HFFc6 (cell line): ENCODE data around the gene SNX25. TPM values are rescaled to one million over a fixed set of nuclear protein-coding genes. Genes with fewer than 3 reads are reported as not detected.
A peak's percentile ranks its signal among the peaks of the same experiment; 100 is the strongest.

Source experiments
- DNase-seq: peaks from one replicate; pipeline ENCODE4 v3.0.0-alpha.2; 2018
- H3K27ac Mint-ChIP-seq: 2 replicates; pipeline ENCODE4 v1.8.0; 2020; ENCODE audit warnings: mild to moderate bottlenecking, mixed read lengths
- H3K27me3 Mint-ChIP-seq: 2 replicates; pipeline ENCODE4 v1.8.0; 2021; ENCODE audit warnings: mild to moderate bottlenecking, moderate library complexity, mixed read lengths; ENCODE audit not compliant: insufficient read depth
- H3K36me3 Mint-ChIP-seq: 2 replicates; pipeline ENCODE4 v1.8.0; 2021; ENCODE audit warnings: low read depth, mixed read lengths
- H3K4me1 Mint-ChIP-seq: 2 replicates; pipeline ENCODE4 v1.8.0; 2020; ENCODE audit warnings: low read depth, mixed read lengths
- H3K4me3 Mint-ChIP-seq: 2 replicates; pipeline ENCODE4 v1.8.0; 2020; ENCODE audit warnings: mild to moderate bottlenecking, moderate library complexity, mixed read lengths
- H3K9me3 Mint-ChIP-seq: 2 replicates; pipeline ENCODE4 v1.8.0; 2020; ENCODE audit warnings: mild to moderate bottlenecking, mixed read lengths
- total RNA-seq, 6 experiments: library from RNA; stranded (reverse); fragmentation: NEBNext Ultra II Directional; extraction: Animal tissue kit (Norgen Biotek cat#: 25700); gene quantifications; 2 replicates in 1 of 6; 3 replicates in 5 of 6; pipeline ENCODE4 v1.2.3, GENCODE V29; 2021
- TF ChIP-seq, protein P1 (sequence below): fragments of 200-600 bp; sonication (generic); IDR thresholded peaks from 2 replicates; pipeline ENCODE4 v1.5.0; 2021; ENCODE audit warnings: antibody characterized with exemption, mild to moderate bottlenecking

Gene SNX25
- total RNA-seq, 6 experiments from 2014 or later: 19.4 to 40.2 (median 24.8) TPM

GRCh38 chr4:185227713-185228278, 18.4 kb downstream of the SNX25 start:
- Mint-ChIP-seq H3K27me3 (no peaks in the 10 kb centered on the region), H3K4me3 (no peak overlapping the region), H3K27ac (no peak overlapping the region), H3K36me3 (no peaks in the 10 kb centered on the region), H3K9me3 (no peaks in the 10 kb centered on the region), H3K4me1 (peaks cover 29% of the 10 kb centered on the region)
- DNase-seq: no peak
- TF ChIP-seq, protein P1, sequence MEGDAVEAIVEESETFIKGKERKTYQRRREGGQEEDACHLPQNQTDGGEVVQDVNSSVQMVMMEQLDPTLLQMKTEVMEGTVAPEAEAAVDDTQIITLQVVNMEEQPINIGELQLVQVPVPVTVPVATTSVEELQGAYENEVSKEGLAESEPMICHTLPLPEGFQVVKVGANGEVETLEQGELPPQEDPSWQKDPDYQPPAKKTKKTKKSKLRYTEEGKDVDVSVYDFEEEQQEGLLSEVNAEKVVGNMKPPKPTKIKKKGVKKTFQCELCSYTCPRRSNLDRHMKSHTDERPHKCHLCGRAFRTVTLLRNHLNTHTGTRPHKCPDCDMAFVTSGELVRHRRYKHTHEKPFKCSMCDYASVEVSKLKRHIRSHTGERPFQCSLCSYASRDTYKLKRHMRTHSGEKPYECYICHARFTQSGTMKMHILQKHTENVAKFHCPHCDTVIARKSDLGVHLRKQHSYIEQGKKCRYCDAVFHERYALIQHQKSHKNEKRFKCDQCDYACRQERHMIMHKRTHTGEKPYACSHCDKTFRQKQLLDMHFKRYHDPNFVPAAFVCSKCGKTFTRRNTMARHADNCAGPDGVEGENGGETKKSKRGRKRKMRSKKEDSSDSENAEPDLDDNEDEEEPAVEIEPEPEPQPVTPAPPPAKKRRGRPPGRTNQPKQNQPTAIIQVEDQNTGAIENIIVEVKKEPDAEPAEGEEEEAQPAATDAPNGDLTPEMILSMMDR: no peak

GRCh38 chr4:185229021-185229818, 19.8 kb downstream of the SNX25 start:
- H3K27me3 Mint-ChIP-seq: no peaks in the 10 kb centered on the region
- H3K4me1 Mint-ChIP-seq: peaks cover 27% of the 10 kb centered on the region
- H3K9me3 Mint-ChIP-seq: no peaks in the 10 kb centered on the region
- TF ChIP-seq, protein P1: no peak
- H3K4me3 Mint-ChIP-seq: no peak overlapping the region
- H3K27ac Mint-ChIP-seq: no peak overlapping the region
- no peaks in the 10 kb centered on the region for H3K36me3 Mint-ChIP-seq
- DNase-seq: no peak

- no peaks in the 10 kb centered on the region for H3K9me3 Mint-ChIP-seq
- no peaks in the 10 kb centered on the region for H3K27me3 Mint-ChIP-seq
- TF ChIP-seq, protein P1: no peak
- H3K36me3 Mint-ChIP-seq: no peaks in the 10 kb centered on the region
- peak; percentile 56 for DNase-seq
- peak overlapping the region; percentile 75 for H3K27ac Mint-ChIP-seq
- H3K4me1 Mint-ChIP-seq: peaks cover 48% of the 10 kb centered on the region
- H3K4me3 Mint-ChIP-seq: peak overlapping the region; percentile 60; the same call in 1 of the 2 replicates
Measured at GRCh38 chr4:185232370-185232769, 23.0 kb downstream of the SNX25 start.

GRCh38 chr4:185235119-185235842, 25.9 kb downstream of the SNX25 start:
- DNase-seq: no peak
- TF ChIP-seq, protein P1: no peak
- H3K4me3 Mint-ChIP-seq: no peak overlapping the region
- H3K27me3 Mint-ChIP-seq: no peaks in the 10 kb centered on the region
- peaks cover 66% of the 10 kb centered on the region for H3K4me1 Mint-ChIP-seq
- H3K27ac Mint-ChIP-seq: peak overlapping the region; percentile 85; the same call in 1 of the 2 replicates
- no peaks in the 10 kb centered on the region for H3K9me3 Mint-ChIP-seq
- peaks cover 4% of the 10 kb centered on the region; the same call in 1 of the 2 replicates for H3K36me3 Mint-ChIP-seq

DNA sequence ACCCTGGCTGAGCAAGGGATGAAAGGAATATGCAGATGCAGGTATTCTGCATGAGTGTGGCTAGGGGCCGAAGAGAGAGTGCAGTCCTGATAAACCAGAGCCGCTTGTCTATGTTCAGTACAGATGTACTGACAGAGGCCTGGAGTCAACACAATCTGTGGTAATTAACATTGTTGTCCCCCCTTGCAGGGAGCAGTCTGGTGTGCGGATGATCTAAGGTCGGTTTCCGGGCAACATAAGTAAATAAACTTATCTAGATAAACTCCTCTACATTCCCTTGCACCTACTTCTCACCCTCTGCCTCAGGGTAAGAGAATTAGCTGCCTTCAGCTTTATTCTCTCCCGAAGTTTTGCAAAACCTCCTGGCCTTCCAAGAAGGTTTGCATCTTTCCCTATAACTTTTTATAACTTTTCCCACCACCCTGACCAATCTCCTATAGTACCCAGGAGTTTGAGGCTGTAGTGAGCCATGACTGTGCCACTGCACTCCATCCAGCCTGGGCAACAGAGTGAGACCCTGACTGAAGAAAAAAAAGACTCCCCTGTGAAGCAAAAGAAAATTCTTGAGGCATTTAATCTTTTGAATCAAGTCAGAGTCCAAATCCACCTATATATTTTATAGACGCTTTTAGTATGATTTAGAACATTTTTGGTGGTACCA, 26.6 kb downstream of the SNX25 start:
- TF ChIP-seq, protein P1: no peak
- peak overlapping the region; percentile 85 for H3K27ac Mint-ChIP-seq
- peak; percentile 79 for DNase-seq

More for the DNA sequence above, 26.6 kb downstream of the SNX25 start:
- Mint-ChIP-seq H3K4me3 (no peak overlapping the region), H3K36me3 (peaks cover 4% of the 10 kb centered on the region; the same call in 1 of the 2 replicates), H3K9me3 (no peaks in the 10 kb centered on the region), H3K27me3 (no peaks in the 10 kb centered on the region), H3K4me1 (peaks cover 66% of the 10 kb centered on the region)
